A549 (cell line): ENCODE measurements around the gene AKAP11. TPM values are rescaled to one million over a fixed set of nuclear protein-coding genes. Genes with fewer than 3 reads are reported as not detected.

ENCODE experiments used
- ATAC-seq, 2 experiments: fragments of 200-7000 bp in 1 of 2; fragments of >200 bp in 1 of 2; cut with Nextera tagmentation in 1 of 2; cut with Tn5 transposase in 1 of 2; 3 replicates each; pipeline versions ENCODE4 v1.8.0 to v1.9.1; 2018 to 2020; ENCODE audit warnings: mild to moderate bottlenecking in 1 of 2, moderate library complexity in 1 of 2
- CTCF ChIA-PET: fragments of 300-600 bp; sonication (Branson Sonifier 250); formaldehyde crosslinking; extraction: SDS; loops from one replicate; lab custom pipeline; 2021; ENCODE audit warnings: antibody characterized with exemption, inconsistent platforms; lab: Yijun Ruan, JAX
- POLR2A ChIA-PET: fragments of 350-600 bp; formaldehyde crosslinking; extraction: SDS; loops from one replicate; lab custom pipeline; 2021; ENCODE audit warnings: antibody characterized with exemption, inconsistent platforms; lab: Yijun Ruan, JAX
- DNase-seq, 2 experiments: peaks; one replicate each; pipeline versions ENCODE4 v3.0.0 to v3.0.0-alpha.2; 2011 to 2016; ENCODE audit warnings: low read depth in 1 of 2, low spot score in 1 of 2
- FAIRE-seq: peaks from 2 replicates; lab custom pipeline; 2011; peaks lifted over from hg19 to GRCh38; lab: Jason Lieb, UNC
- H3K27ac ChIP-seq, 2 experiments: fragments of >200 bp; sonication (Bioruptor Twin); formaldehyde crosslinking; 3 replicates each; pipeline ENCODE4 v1.5.1; 2016 to 2017
- H3K4me1 ChIP-seq: fragments of >200 bp; sonication (Bioruptor Twin); formaldehyde crosslinking; 3 replicates; pipeline ENCODE4 v1.6.1; 2016
- H3K4me2 ChIP-seq: fragments of >200 bp; sonication (Bioruptor Twin); formaldehyde crosslinking; 3 replicates; pipeline ENCODE4 v1.6.1; 2016
- H3K4me3 ChIP-seq: fragments of >200 bp; sonication (Bioruptor Twin); formaldehyde crosslinking; 3 replicates; pipeline ENCODE4 v1.5.1; 2016
- H3K9me3 ChIP-seq: fragments of >200 bp; sonication (Bioruptor Twin); formaldehyde crosslinking; 3 replicates; pipeline ENCODE4 v1.6.1; 2016
- ATOH8 ChIP-seq: fragments of 250-450 bp; sonication (Bioruptor Pico); IDR thresholded peaks from 2 replicates; pipeline ENCODE4 v1.5.0; 2020; ENCODE audit warnings: low read depth, mild to moderate bottlenecking, moderate library complexity
- BHLHE40 ChIP-seq: IDR thresholded peaks from 2 replicates; pipeline ENCODE4 v1.6.1; 2012; ENCODE audit warnings: low read depth, low read length, inconsistent platforms
- CBX2 ChIP-seq: fragments of 200-600 bp; sonication (generic); IDR thresholded peaks from 2 replicates; pipeline ENCODE4 v1.6.1; 2016; ENCODE audit warnings: low read depth, mild to moderate bottlenecking, borderline replicate concordance
- CBX8 ChIP-seq: fragments of 200-600 bp; sonication (generic); IDR thresholded peaks from 2 replicates; pipeline ENCODE4 v1.6.1; 2016
- CHD2 ChIP-seq: fragments of 150-350 bp; IDR thresholded peaks from 2 replicates; pipeline ENCODE4 v1.6.1; 2014; ENCODE audit warnings: low read length; ENCODE audit not compliant: partially characterized antibody
- CHD4 ChIP-seq: fragments of 200-600 bp; sonication (generic); IDR thresholded peaks from 2 replicates; pipeline ENCODE4 v1.6.1; 2016; ENCODE audit warnings: antibody characterized with exemption, mild to moderate bottlenecking, borderline replicate concordance
- EHF ChIP-seq: fragments of 250-450 bp; sonication (Bioruptor Pico); IDR thresholded peaks from 2 replicates; pipeline ENCODE4 v1.5.0; 2020; ENCODE audit warnings: mild to moderate bottlenecking
- FOSB ChIP-seq: fragments of 250-450 bp; sonication (Bioruptor Pico); IDR thresholded peaks from 2 replicates; pipeline ENCODE4 v1.5.0; 2020; ENCODE audit warnings: mild to moderate bottlenecking, moderate library complexity
- FOSL2 ChIP-seq, 2 experiments: fragments of 450-650 bp in 1 of 2; fragments of >200 bp in 1 of 2; sonication (Bioruptor Twin) in 1 of 2; formaldehyde crosslinking; IDR thresholded peaks; 2 replicates each; pipeline versions ENCODE4 v1.5.0 to v1.6.1; 2016 to 2020; ENCODE audit warnings: mild to moderate bottlenecking in 1 of 2, moderate library complexity in 1 of 2
- HDAC2 ChIP-seq: fragments of 200-600 bp; sonication (generic); IDR thresholded peaks from 2 replicates; pipeline ENCODE4 v1.6.1; 2016
- HMGXB4 ChIP-seq: fragments of 250-450 bp; sonication (Bioruptor Pico); IDR thresholded peaks from 2 replicates; pipeline ENCODE4 v1.5.0; 2021; ENCODE audit warnings: mild to moderate bottlenecking, moderate library complexity, borderline replicate concordance
- JUN ChIP-seq, 2 experiments: fragments of >200 bp; sonication (Bioruptor Twin); formaldehyde crosslinking; IDR thresholded peaks; 2 replicates in 1 of 2; 3 replicates in 1 of 2; pipeline ENCODE4 v1.6.1; 2016 to 2017
- JUNB ChIP-seq: fragments of >200 bp; sonication (Bioruptor Twin); formaldehyde crosslinking; IDR thresholded peaks from 2 replicates; pipeline ENCODE4 v1.6.1; 2016
- KDM5A ChIP-seq: fragments of 200-600 bp; sonication (generic); IDR thresholded peaks from 2 replicates; pipeline ENCODE4 v1.6.1; 2016; ENCODE audit warnings: antibody characterized with exemption, mild to moderate bottlenecking
- MAFK ChIP-seq: fragments of 450-650 bp; IDR thresholded peaks from 2 replicates; pipeline ENCODE4 v1.6.1; 2014; ENCODE audit not compliant: partially characterized antibody
- MYC ChIP-seq: IDR thresholded peaks from 2 replicates; pipeline ENCODE4 v1.6.1; 2012; ENCODE audit warnings: mild to moderate bottlenecking, inconsistent platforms, low read length, improper control_type of control experiment, borderline replicate concordance
- NFE2L2 ChIP-seq: fragments of 150-350 bp; conservative IDR thresholded peaks from 2 replicates; pipeline ENCODE4 v1.6.1; 2014; ENCODE audit warnings: low read length
- NPAS2 ChIP-seq: fragments of 250-450 bp; sonication (Bioruptor Pico); IDR thresholded peaks from 2 replicates; pipeline ENCODE4 v1.8.0; 2022; ENCODE audit warnings: mild to moderate bottlenecking, moderate library complexity, borderline replicate concordance
- POLR2AphosphoS2 ChIP-seq: conservative IDR thresholded peaks from 2 replicates; pipeline ENCODE4 v1.6.1; 2012; ENCODE audit warnings: low read length, improper control_type of control experiment, inconsistent platforms
- RAD21 ChIP-seq, 2 experiments: fragments of >200 bp in 1 of 2; sonication (Bioruptor Twin) in 1 of 2; formaldehyde crosslinking in 1 of 2; IDR thresholded peaks in 1 of 2; conservative IDR thresholded peaks in 1 of 2; 2 replicates in 1 of 2; 3 replicates in 1 of 2; pipeline ENCODE4 v1.6.1; 2012 to 2018; ENCODE audit warnings: inconsistent platforms in 1 of 2
- RARB ChIP-seq: fragments of 250-450 bp; sonication (Bioruptor Pico); IDR thresholded peaks from 2 replicates; pipeline ENCODE4 v1.8.0; 2021; ENCODE audit warnings: mild to moderate bottlenecking, moderate library complexity
- REST ChIP-seq: fragments of 200-600 bp; sonication (generic); IDR thresholded peaks from 2 replicates; pipeline ENCODE4 v1.6.1; 2016; ENCODE audit warnings: antibody characterized with exemption, mild to moderate bottlenecking, moderate library complexity
- RNF2 ChIP-seq: fragments of 200-600 bp; sonication (generic); IDR thresholded peaks from 2 replicates; pipeline ENCODE4 v1.6.1; 2016; ENCODE audit warnings: low read depth, mild to moderate bottlenecking, antibody characterized with exemption, moderate library complexity, borderline replicate concordance
- SMC3 ChIP-seq: fragments of >200 bp; sonication (Bioruptor Twin); formaldehyde crosslinking; IDR thresholded peaks from 3 replicates; pipeline ENCODE4 v1.6.1; 2018; ENCODE audit warnings: inconsistent platforms
- SREBF2 ChIP-seq: fragments of 450-650 bp; IDR thresholded peaks from 2 replicates; pipeline ENCODE4 v1.6.1; 2014; ENCODE audit warnings: mild to moderate bottlenecking, moderate library complexity
- WGBS: methylation state at CpG from one replicate; pipeline ENCODE4 v1.1.6; 2017; ENCODE audit errors: missing lambda C conversion rate; 5-methylcytosine and 5-hydroxymethylcytosine counted together
- polyA plus RNA-seq, 4 experiments: library from polyadenylated mRNA; depleted of rRNA in 3 of 4; stranded (reverse); fragments of >200 nt; fragmentation: RNase III in 1 of 4; extraction: RNeasy Plus Mini Kit Qiagen cat#74134 plus additional on column Dnase treatment in 1 of 4; gene quantifications; 2 replicates in 3 of 4; 3 replicates in 1 of 4; pipeline ENCODE4 v1.2.3, GENCODE V29; 2011 to 2017

AKAP11 gene
- polyA plus RNA-seq, 2 of the 4 experiments (the other 2 are of a cell fraction), result 7.2 to 21.3 TPM

- no peak overlapping the region for H3K4me2 ChIP-seq
- TF ChIP-seq JUNB (no peak), JUN (IDR thresholded peaks at IDR 0.05) (no peak), KDM5A (no peak), SREBF2 (no peak), CHD2 (no peak), MAFK (no peak), RNF2 (no peak), CBX2 (no peak), HMGXB4 (CRISPR knock-in tag) (no peak), RARB (CRISPR knock-in tag) (no peak), CHD4 (no peak), HDAC2 (no peak), BHLHE40 (no peak), REST (no peak)
- CTCF ChIA-PET, result no interaction called here
- H3K4me3 ChIP-seq, result no peak overlapping the region
- FAIRE-seq (no peak), DNase-seq (no peak), ATAC-seq (no peak)
- POLR2A ChIA-PET, result no interaction called here
- no peaks in the 10 kb centered on the region for H3K9me3 ChIP-seq
- H3K4me1 ChIP-seq, result no peaks in the 10 kb centered on the region
- H3K27ac ChIP-seq, result no peak overlapping the region
- WGBS, result 80% methylated on average over 3 of the region's 3 CpGs
Observed at GRCh38 chr13:42345367-42345766, 73.4 kb downstream of the AKAP11 start.

GRCh38 chr13:42348576-42348975, 76.6 kb downstream of the AKAP11 start:
- CTCF ChIA-PET, result interaction anchor here (1.4 kb wide), 1 partner anchor 14 kb away, joined by 3 read pairs; no protein-coding TSS in a partner anchor
- FAIRE-seq (no peak), ATAC-seq (no peak), DNase-seq (no peak)
- Histone ChIP-seq H3K4me2 (no peak overlapping the region), H3K9me3 (no peaks in the 10 kb centered on the region), H3K4me1 (no peaks in the 10 kb centered on the region), H3K27ac (no peak overlapping the region), H3K4me3 (no peak overlapping the region)
- 17% methylated on average over 4 of the region's 4 CpGs for WGBS
- TF ChIP-seq EHF (CRISPR knock-in tag), result no peak
- TF ChIP-seq NPAS2, result no peak
- no peak for TF ChIP-seq RNF2
- no peak for TF ChIP-seq FOSL2 (IDR thresholded peaks at IDR 0.05)
- TF ChIP-seq FOSL2 (CRISPR knock-in tag; IDR thresholded peaks at IDR 0.05), result no peak
- no peak for TF ChIP-seq RAD21 (conservative IDR thresholded peaks at IDR 0.05 in 1 of 2, IDR thresholded peaks at IDR 0.05 in 1 of 2)
- TF ChIP-seq MYC, result no peak
- TF ChIP-seq SMC3, result no peak
- no peak for TF ChIP-seq CBX2
- TF ChIP-seq NFE2L2, result no peak
- no peak for TF ChIP-seq REST
- TF ChIP-seq CBX8, result no peak
- TF ChIP-seq POLR2AphosphoS2, result no peak
- no peak for TF ChIP-seq ATOH8 (CRISPR knock-in tag)
- TF ChIP-seq FOSB (CRISPR knock-in tag), result no peak
- POLR2A ChIA-PET, result no interaction called here
